ENCODE data around the gene GNRHR.

Gene GNRHR

GRCh38 chr4:67750691-67751090 lies 3.5 kb downstream of the GNRHR start:
- no peak overlapping the region for H3K4me3 ChIP-seq (ENCODE audit: low read depth, low read length)
- no peak for DNase-seq (ENCODE audit: low read depth)
- TF ChIP-seq CTCF (IDR thresholded peaks at IDR 0.05; ENCODE audit: low read depth, low read length, missing control alignments) = no peak

GRCh38 chr4:67749286-67749685 lies 4.9 kb downstream of the GNRHR start:
- no peak overlapping the region for H3K4me3 ChIP-seq (ENCODE audit: low read depth, low read length)
- DNase-seq (ENCODE audit: low read depth) = no peak
- no peak for TF ChIP-seq CTCF (IDR thresholded peaks at IDR 0.05; ENCODE audit: low read depth, low read length, missing control alignments)

GRCh38 chr4:67746797-67747495 lies 7.2 kb downstream of the GNRHR start:
- no peak overlapping the region for H3K4me3 ChIP-seq (ENCODE audit: low read depth, low read length)
- peak; percentile 39 for TF ChIP-seq CTCF (IDR thresholded peaks at IDR 0.05; ENCODE audit: low read depth, low read length, missing control alignments)
- DNase-seq (ENCODE audit: low read depth) = peak; percentile 13

- no peak for DNase-seq (ENCODE audit: low read depth)
- TF ChIP-seq CTCF (IDR thresholded peaks at IDR 0.05; ENCODE audit: low read depth, low read length, missing control alignments) = no peak
- H3K4me3 ChIP-seq (ENCODE audit: low read depth, low read length) = no peak overlapping the region
Observed at GRCh38 chr4:67744561-67745283, 9.5 kb downstream of the GNRHR start.

- no peak overlapping the region for H3K4me3 ChIP-seq (ENCODE audit: low read depth, low read length)
- no peak for TF ChIP-seq CTCF (IDR thresholded peaks at IDR 0.05; ENCODE audit: low read depth, low read length, missing control alignments)
- DNase-seq (ENCODE audit: low read depth) = no peak
Observed at GRCh38 chr4:67743194-67743593, 11.0 kb downstream of the GNRHR start.

- no peak overlapping the region for H3K4me3 ChIP-seq (ENCODE audit: low read depth, low read length)
- no peak for DNase-seq (ENCODE audit: low read depth)
- no peak for TF ChIP-seq CTCF (IDR thresholded peaks at IDR 0.05; ENCODE audit: low read depth, low read length, missing control alignments)
Observed at GRCh38 chr4:67736262-67736661, 17.9 kb downstream of the GNRHR start.
